MM.1S (cell line): ENCODE results near the gene DUOX1.

Experiments
- DNase-seq: peaks from one replicate; pipeline ENCODE4 v3.0.0-alpha.2; 2015
- H2AFZ ChIP-seq: fragments of 300-600 bp; sonication (generic); 2 replicates; pipeline ENCODE4 v1.6.0; 2016; ENCODE audit warnings: antibody characterized with exemption, low read length
- H3F3A ChIP-seq: fragments of 300-600 bp; sonication (generic); 2 replicates; pipeline ENCODE4 v1.6.1; 2016; ENCODE audit warnings: mild to moderate bottlenecking, antibody characterized with exemption, low read length, moderate library complexity, mixed read lengths; ENCODE audit not compliant: insufficient read depth
- H3K27ac ChIP-seq: fragments of 300-600 bp; sonication (generic); 2 replicates; pipeline ENCODE4 v1.5.1; 2016; ENCODE audit warnings: mild to moderate bottlenecking, low read length
- H3K27me3 ChIP-seq: fragments of 300-600 bp; sonication (generic); replicated peaks from 2 replicates; pipeline ENCODE4 v1.6.0; 2016; ENCODE audit warnings: low read length; ENCODE audit not compliant: insufficient read depth
- H3K36me3 ChIP-seq: fragments of 300-600 bp; sonication (generic); replicated peaks from 2 replicates; pipeline ENCODE4 v1.6.1; 2016; ENCODE audit warnings: mild to moderate bottlenecking, low read length, mixed read lengths; ENCODE audit not compliant: insufficient read depth
- H3K4me1 ChIP-seq: fragments of 300-600 bp; sonication (generic); 2 replicates; pipeline ENCODE4 v1.6.1; 2016; ENCODE audit warnings: low read length, mixed read lengths
- H3K4me2 ChIP-seq: fragments of 300-600 bp; sonication (generic); 2 replicates; pipeline ENCODE4 v1.6.0; 2016; ENCODE audit warnings: low read depth, low read length
- H3K4me3 ChIP-seq: fragments of 300-600 bp; sonication (generic); 2 replicates; pipeline ENCODE4 v1.5.1; 2016; ENCODE audit warnings: low read length, mixed read lengths
- H3K79me2 ChIP-seq: fragments of 300-600 bp; sonication (generic); 2 replicates; pipeline ENCODE4 v1.6.1; 2016; ENCODE audit warnings: mixed run types, low read length, mixed read lengths
- H3K9ac ChIP-seq: fragments of 300-600 bp; sonication (generic); 2 replicates; pipeline ENCODE4 v1.6.1; 2016; ENCODE audit warnings: low read length, mixed read lengths
- H3K9me2 ChIP-seq: fragments of 300-600 bp; sonication (generic); replicated peaks from 2 replicates; pipeline ENCODE4 v1.6.1; 2016; ENCODE audit warnings: mild to moderate bottlenecking, low read length, mixed read lengths; ENCODE audit not compliant: insufficient read depth
- H3K9me3 ChIP-seq: fragments of 300-600 bp; sonication (generic); replicated peaks from 2 replicates; pipeline ENCODE4 v1.6.1; 2016; ENCODE audit warnings: mild to moderate bottlenecking, low read length, mixed read lengths; ENCODE audit not compliant: insufficient read depth
- H4K20me1 ChIP-seq: fragments of 300-600 bp; sonication (generic); 2 replicates; pipeline ENCODE4 v1.6.1; 2016; ENCODE audit warnings: mild to moderate bottlenecking, low read length, moderate library complexity, mixed read lengths; ENCODE audit not compliant: insufficient read depth
- EZH2 ChIP-seq: fragments of 300-600 bp; sonication (generic); optimal IDR thresholded peaks from 2 replicates; pipeline ENCODE3; 2017; ENCODE audit warnings: low read depth, mild to moderate bottlenecking, antibody characterized with exemption, low read length, mixed read lengths
- EZH2phosphoT487 ChIP-seq: fragments of 300-600 bp; sonication (generic); IDR thresholded peaks from 2 replicates; pipeline ENCODE4 v1.6.1; 2018; ENCODE audit warnings: antibody characterized with exemption, low read length
- TF ChIP-seq, protein P1 (sequence below): fragments of 300-600 bp; sonication (generic); IDR thresholded peaks from 2 replicates; pipeline ENCODE4 v1.5.1; 2016; ENCODE audit warnings: antibody characterized with exemption, low read length, mixed read lengths

DUOX1 gene

DNA sequence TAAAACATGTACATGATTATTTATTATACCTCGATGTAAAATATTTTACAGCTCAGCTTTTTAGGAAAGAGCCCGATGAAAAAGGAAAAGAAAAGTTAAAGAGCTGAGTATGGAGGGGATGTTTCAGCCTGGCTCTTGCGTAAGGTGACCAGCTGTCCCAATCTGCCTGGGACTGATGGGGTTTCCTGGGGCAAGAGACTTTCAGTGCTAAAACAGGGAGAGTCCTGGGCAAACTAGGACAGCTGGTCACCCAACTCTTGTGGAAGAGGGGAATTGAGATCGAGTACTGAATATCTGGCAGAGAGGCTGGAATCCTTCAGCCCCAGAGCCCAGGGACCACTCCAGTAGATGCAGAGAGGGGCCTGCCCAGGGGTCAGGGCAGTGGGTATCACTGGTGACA, 36.8 kb upstream of the DUOX1 start:
- TF ChIP-seq EZH2 (no peak), EZH2phosphoT487 (no peak)
- TF ChIP-seq, protein P1, sequence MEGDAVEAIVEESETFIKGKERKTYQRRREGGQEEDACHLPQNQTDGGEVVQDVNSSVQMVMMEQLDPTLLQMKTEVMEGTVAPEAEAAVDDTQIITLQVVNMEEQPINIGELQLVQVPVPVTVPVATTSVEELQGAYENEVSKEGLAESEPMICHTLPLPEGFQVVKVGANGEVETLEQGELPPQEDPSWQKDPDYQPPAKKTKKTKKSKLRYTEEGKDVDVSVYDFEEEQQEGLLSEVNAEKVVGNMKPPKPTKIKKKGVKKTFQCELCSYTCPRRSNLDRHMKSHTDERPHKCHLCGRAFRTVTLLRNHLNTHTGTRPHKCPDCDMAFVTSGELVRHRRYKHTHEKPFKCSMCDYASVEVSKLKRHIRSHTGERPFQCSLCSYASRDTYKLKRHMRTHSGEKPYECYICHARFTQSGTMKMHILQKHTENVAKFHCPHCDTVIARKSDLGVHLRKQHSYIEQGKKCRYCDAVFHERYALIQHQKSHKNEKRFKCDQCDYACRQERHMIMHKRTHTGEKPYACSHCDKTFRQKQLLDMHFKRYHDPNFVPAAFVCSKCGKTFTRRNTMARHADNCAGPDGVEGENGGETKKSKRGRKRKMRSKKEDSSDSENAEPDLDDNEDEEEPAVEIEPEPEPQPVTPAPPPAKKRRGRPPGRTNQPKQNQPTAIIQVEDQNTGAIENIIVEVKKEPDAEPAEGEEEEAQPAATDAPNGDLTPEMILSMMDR: no peak
- Histone ChIP-seq H2AFZ (no peak overlapping the region), H3K9ac (no peak overlapping the region), H3K27ac (no peak overlapping the region), H3K79me2 (no peaks in the 10 kb centered on the region), H3K27me3 (no peaks in the 10 kb centered on the region), H3K36me3 (no peaks in the 10 kb centered on the region), H3K4me3 (no peak overlapping the region), H3K4me2 (no peak overlapping the region), H3K4me1 (no peaks in the 10 kb centered on the region), H4K20me1 (no peaks in the 10 kb centered on the region), H3K9me3 (no peaks in the 10 kb centered on the region), H3F3A (no peaks in the 10 kb centered on the region), H3K9me2 (no peaks in the 10 kb centered on the region)
- DNase-seq: no peak

DNA sequence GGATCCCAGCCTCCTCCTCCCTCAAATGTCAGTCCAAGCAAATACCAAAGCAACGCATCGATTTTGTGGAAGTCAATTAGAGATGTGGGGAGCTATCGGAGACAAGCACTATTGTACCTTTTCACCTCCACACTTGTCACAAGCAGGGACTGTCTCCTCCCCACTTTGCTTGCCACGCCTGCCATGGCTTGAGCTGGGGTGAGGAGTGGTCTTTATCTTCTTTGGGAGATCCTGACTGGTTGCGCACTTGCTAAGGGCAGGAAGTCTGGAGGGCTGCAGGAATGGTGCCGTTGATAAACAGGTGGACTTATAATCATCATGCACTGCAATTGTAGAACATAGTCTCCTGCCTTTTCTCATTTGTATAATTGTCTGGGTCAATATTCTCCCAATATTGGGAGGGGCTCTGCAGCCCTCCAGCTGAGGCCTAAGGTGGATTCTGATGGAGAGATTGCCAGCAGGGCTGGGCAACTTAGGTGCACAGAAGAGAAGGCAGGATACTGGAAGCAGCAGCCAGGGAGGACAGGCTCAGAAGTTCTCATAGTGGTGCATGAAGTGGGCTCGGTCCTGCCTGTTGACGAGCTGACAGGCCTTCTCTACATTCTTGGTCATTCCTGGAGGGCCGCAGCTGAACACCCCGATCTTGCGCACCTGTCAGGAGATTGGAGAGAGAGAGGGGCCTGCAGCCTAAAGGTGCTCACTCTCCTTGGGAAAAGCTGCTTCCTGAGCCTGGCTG, 36.0 kb upstream of the DUOX1 start:
- H3K36me3 ChIP-seq: no peaks in the 10 kb centered on the region
- H3K4me2 ChIP-seq: no peak overlapping the region
- H3K27ac ChIP-seq: no peak overlapping the region
- no peaks in the 10 kb centered on the region for H3F3A ChIP-seq
- H2AFZ ChIP-seq: no peak overlapping the region
- no peaks in the 10 kb centered on the region for H3K4me1 ChIP-seq
- H4K20me1 ChIP-seq: no peaks in the 10 kb centered on the region
- H3K27me3 ChIP-seq: no peaks in the 10 kb centered on the region
- DNase-seq: no peak
- H3K9ac ChIP-seq: no peak overlapping the region
- H3K79me2 ChIP-seq: no peaks in the 10 kb centered on the region
- no peak overlapping the region for H3K4me3 ChIP-seq
- H3K9me3 ChIP-seq: no peaks in the 10 kb centered on the region
- H3K9me2 ChIP-seq: no peaks in the 10 kb centered on the region
- TF ChIP-seq EZH2phosphoT487 (no peak), EZH2 (no peak)
- TF ChIP-seq, protein P1: no peak

DNA sequence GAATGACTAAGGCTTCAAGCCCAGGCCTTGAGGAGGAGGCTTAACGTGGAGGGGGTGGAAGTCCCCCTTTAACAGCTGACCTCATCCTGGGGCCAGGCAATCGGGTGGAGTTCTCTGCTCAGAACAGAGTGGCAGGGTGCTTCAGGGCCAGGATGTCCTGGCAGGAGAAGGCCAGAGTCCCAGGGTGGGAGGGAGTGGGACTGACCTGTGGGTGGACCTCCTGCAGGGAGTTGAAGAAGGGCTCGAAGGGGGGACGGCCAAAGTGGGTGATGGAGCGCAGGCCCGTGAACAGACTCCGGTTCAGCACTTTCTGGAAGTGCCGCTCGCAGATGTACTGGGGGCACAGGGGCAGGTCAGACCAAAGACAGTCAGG, 35.5 kb upstream of the DUOX1 start:
- H3K4me3 ChIP-seq: no peak overlapping the region
- DNase-seq: no peak
- no peaks in the 10 kb centered on the region for H3K27me3 ChIP-seq
- H3K4me1 ChIP-seq: no peaks in the 10 kb centered on the region
- no peak overlapping the region for H3K27ac ChIP-seq
- H3K79me2 ChIP-seq: no peaks in the 10 kb centered on the region
- H3K36me3 ChIP-seq: no peaks in the 10 kb centered on the region
- no peaks in the 10 kb centered on the region for H3K9me2 ChIP-seq
- H2AFZ ChIP-seq: no peak overlapping the region
- no peaks in the 10 kb centered on the region for H3F3A ChIP-seq
- no peaks in the 10 kb centered on the region for H3K9me3 ChIP-seq
- H4K20me1 ChIP-seq: no peaks in the 10 kb centered on the region
- H3K4me2 ChIP-seq: no peak overlapping the region
- TF ChIP-seq EZH2: no peak
- no peak for TF ChIP-seq EZH2phosphoT487
- TF ChIP-seq, protein P1: no peak
- H3K9ac ChIP-seq: no peak overlapping the region
